ENCODE data around the gene CACNA1B. TPM values are rescaled to one million over a fixed set of nuclear protein-coding genes. Genes with fewer than 3 reads are reported as not detected.

CACNA1B gene
- total RNA-seq, 1 experiment from 2014 or later: 1.7 TPM

GRCh38 chr9:137965177-137965795 lies 87.7 kb downstream of the CACNA1B start:
- RAD21 ChIA-PET (ENCODE audit: low non-redundant PET in 1 of 2, low total read pairs in 2 of 2, uncharacterized antibody in 2 of 2, unreplicated experiment in 2 of 2): no interaction called here
- no peak overlapping the region for H3K4me2 ChIP-seq (ENCODE audit: low read length)
- BruUV-seq (replicated peaks): no TSS peak
- ATAC-seq (no peak), DNase-seq (ENCODE audit: low read depth, low spot score) (no peak)
- no peaks in the 10 kb centered on the region for H3K79me2 ChIP-seq (ENCODE audit: insufficient read depth, low read length)
- H3K9me2 ChIP-seq (ENCODE audit: insufficient read depth): no peaks in the 10 kb centered on the region
- intact Hi-C loops (cut with micrococcal nuclease): no loop called here
- no peaks in the 10 kb centered on the region for H3K4me1 ChIP-seq (ENCODE audit: control insufficient read depth in 1 of 2, insufficient read depth in 2 of 2, low read length in 2 of 2)
- POLR2A ChIA-PET: no interaction called here
- no peaks in the 10 kb centered on the region for H3K36me3 ChIP-seq (ENCODE audit: control insufficient read depth in 1 of 2, insufficient read depth in 2 of 2, low read length in 2 of 2)
- CTCF ChIA-PET: no interaction called here
- no peaks in the 10 kb centered on the region for H4K20me1 ChIP-seq (ENCODE audit: insufficient read depth)
- TF ChIP-seq EGR1 (IDR thresholded peaks at IDR 0.05; ENCODE audit: low read depth) (no peak), REST (IDR thresholded peaks at IDR 0.05; ENCODE audit: low read depth) (no peak)
- no peak overlapping the region for H3K4me3 ChIP-seq (replicated peaks in 1 of 2; ENCODE audit: low read depth in 1 of 2, low read length in 2 of 2)
- no peaks in the 10 kb centered on the region for H3K9me3 ChIP-seq (ENCODE audit: control insufficient read depth in 1 of 2, insufficient read depth in 1 of 2, low read depth in 1 of 2, low read length in 2 of 2)
- H3K27ac ChIP-seq (ENCODE audit: low read depth, low read length): no peak overlapping the region
- 0 out of 2 replicates have a peak, but pooled peaks cover 2% of the 10 kb centered on the region for H3K27me3 ChIP-seq (ENCODE audit: insufficient read depth, low read length)
- no peak overlapping the region for H3K9ac ChIP-seq (ENCODE audit: low read length)
- no peak overlapping the region for H2AFZ ChIP-seq (ENCODE audit: low read depth, low read length, poor library complexity, severe bottlenecking)

DNA sequence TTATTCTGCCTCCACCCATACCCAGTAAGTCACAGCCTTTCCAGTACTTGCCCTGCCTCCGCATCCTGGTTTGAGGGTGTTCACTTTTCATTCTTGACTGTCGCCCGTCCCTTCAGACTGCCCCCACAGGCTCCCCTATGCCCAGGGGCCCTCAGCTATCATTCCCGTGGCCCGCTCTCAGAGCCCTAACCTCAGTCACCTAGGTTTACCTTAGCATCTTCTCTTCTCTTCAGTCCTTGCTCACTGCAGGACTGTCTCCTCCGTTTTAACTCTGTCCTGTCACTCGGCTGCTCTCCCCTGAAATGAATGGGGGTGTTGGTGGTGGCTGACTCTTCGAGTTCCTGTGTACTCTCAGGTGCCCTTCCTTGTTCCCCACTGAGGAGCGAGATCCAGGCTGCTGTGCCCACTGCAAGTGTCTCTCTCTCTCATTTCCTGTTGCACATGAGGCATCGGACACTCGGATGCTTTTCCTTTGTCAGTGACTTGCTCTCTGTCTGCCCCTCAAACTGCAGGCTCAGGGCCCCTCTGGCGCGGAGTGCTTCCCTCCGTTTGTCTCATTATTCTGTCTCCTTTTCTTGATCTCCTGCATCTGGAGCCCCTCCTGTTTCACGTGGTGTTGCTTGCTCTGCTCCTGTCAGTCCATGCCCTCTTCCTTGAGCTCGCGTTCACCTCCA lies 89.8 kb downstream of the CACNA1B start:
- intact Hi-C loops (cut with micrococcal nuclease): no loop called here
- ATAC-seq (no peak), DNase-seq (ENCODE audit: low read depth, low spot score) (no peak)
- Histone ChIP-seq H3K36me3 (ENCODE audit: control insufficient read depth in 1 of 2, insufficient read depth in 2 of 2, low read length in 2 of 2) (no peaks in the 10 kb centered on the region), H3K79me2 (ENCODE audit: insufficient read depth, low read length) (no peaks in the 10 kb centered on the region), H3K4me2 (ENCODE audit: low read length) (no peak overlapping the region), H3K9me2 (ENCODE audit: insufficient read depth) (no peaks in the 10 kb centered on the region), H3K9me3 (ENCODE audit: control insufficient read depth in 1 of 2, insufficient read depth in 1 of 2, low read depth in 1 of 2, low read length in 2 of 2) (no peaks in the 10 kb centered on the region), H3K4me1 (ENCODE audit: control insufficient read depth in 1 of 2, insufficient read depth in 2 of 2, low read length in 2 of 2) (no peaks in the 10 kb centered on the region), H3K27ac (ENCODE audit: low read depth, low read length) (no peak overlapping the region), H3K4me3 (replicated peaks in 1 of 2; ENCODE audit: low read depth in 1 of 2, low read length in 2 of 2) (no peak overlapping the region), H2AFZ (ENCODE audit: low read depth, low read length, poor library complexity, severe bottlenecking) (no peak overlapping the region), H4K20me1 (ENCODE audit: insufficient read depth) (no peaks in the 10 kb centered on the region), H3K27me3 (ENCODE audit: insufficient read depth, low read length) (0 out of 2 replicates have a peak, but pooled peaks cover 2% of the 10 kb centered on the region), H3K9ac (ENCODE audit: low read length) (no peak overlapping the region)
- BruUV-seq (replicated peaks): no TSS peak
- ChIA-PET RAD21 (ENCODE audit: low non-redundant PET in 1 of 2, low total read pairs in 2 of 2, uncharacterized antibody in 2 of 2, unreplicated experiment in 2 of 2) (no interaction called here), POLR2A (no interaction called here), CTCF (no interaction called here)
- TF ChIP-seq ELF1 (IDR thresholded peaks at IDR 0.05; ENCODE audit: borderline replicate concordance, low read depth) (no peak), SP1 (IDR thresholded peaks at IDR 0.05; ENCODE audit: low read depth) (no peak), JUND (IDR thresholded peaks at IDR 0.05) (no peak)
